Hepatocyte (in vitro differentiated cells): ENCODE results near the gene TRIM42.

Experiments
- EZH2phosphoT487 ChIP-seq: fragments of 200-600 bp; sonication (generic); IDR thresholded peaks from one replicate; pipeline ENCODE4 v1.6.1; 2018; ENCODE audit warnings: antibody characterized with exemption, mild to moderate bottlenecking, low read depth, moderate library complexity; ENCODE audit not compliant: unreplicated experiment, severe bottlenecking
- TF ChIP-seq, protein P1 (sequence below): fragments of 200-600 bp; sonication (generic); IDR thresholded peaks from 2 replicates; pipeline ENCODE4 v1.5.1; 2016; ENCODE audit warnings: antibody characterized with exemption, mild to moderate bottlenecking; ENCODE audit not compliant: poor library complexity

DNA sequence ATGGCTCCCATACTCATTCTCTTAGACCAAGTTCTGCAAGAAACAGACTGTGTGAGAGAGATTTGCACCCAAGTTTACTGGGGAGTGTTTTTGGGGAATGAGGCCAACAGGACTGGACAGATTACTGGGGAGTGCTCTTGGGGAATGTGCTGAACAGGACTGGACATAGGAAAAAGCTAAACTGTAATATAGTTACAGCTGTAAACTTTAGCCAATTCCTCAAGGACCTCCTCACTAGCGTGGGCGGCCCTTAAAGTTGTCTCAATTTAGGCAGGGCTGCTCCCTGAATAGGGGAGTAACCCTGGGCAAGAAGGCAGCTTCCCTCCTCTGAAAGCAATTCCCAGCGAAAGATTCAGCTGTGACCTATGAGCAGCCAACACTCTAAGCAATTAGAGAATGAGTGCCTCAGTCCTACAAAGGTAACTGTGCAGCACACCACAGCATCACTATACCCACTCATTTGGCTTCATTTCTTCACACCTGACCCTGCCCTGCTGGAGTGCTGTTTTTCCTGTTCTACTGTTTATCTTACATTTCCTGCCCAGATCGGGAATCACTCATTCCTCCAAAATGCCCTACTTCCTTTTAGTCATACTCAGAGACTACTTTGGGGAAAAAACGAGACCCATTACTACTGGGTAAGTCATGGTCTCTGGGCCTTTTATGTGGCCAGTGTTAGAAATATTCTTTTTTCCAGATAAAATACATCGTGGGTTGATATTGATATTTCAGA, 41.3 kb upstream of the TRIM42 start:
- TF ChIP-seq, protein P1, sequence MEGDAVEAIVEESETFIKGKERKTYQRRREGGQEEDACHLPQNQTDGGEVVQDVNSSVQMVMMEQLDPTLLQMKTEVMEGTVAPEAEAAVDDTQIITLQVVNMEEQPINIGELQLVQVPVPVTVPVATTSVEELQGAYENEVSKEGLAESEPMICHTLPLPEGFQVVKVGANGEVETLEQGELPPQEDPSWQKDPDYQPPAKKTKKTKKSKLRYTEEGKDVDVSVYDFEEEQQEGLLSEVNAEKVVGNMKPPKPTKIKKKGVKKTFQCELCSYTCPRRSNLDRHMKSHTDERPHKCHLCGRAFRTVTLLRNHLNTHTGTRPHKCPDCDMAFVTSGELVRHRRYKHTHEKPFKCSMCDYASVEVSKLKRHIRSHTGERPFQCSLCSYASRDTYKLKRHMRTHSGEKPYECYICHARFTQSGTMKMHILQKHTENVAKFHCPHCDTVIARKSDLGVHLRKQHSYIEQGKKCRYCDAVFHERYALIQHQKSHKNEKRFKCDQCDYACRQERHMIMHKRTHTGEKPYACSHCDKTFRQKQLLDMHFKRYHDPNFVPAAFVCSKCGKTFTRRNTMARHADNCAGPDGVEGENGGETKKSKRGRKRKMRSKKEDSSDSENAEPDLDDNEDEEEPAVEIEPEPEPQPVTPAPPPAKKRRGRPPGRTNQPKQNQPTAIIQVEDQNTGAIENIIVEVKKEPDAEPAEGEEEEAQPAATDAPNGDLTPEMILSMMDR, result no peak
- TF ChIP-seq EZH2phosphoT487, result no peak
